HG03103 (cell line): ENCODE measurements around the gene JADE3.
A peak's percentile ranks its signal among the peaks of the same experiment; 100 is the strongest.

ENCODE experiments used
- ATAC-seq: cut with Tn5 transposase; IDR thresholded peaks from one replicate; pipeline ENCODE4 v1.9.1; 2021; ENCODE audit warnings: low read depth; ENCODE audit not compliant: unreplicated experiment

Gene JADE3

GRCh38 chrX:46912098-46912602 lies at the start of gene JADE3:
Gene JADE3 (plus strand): TSS chrX:46912421. CDS start chrX:46984895, 72,474 bp downstream.
- no peak for ATAC-seq

GRCh38 chrX:46863072-46863471 lies 49.1 kb upstream of the JADE3 start:
- ATAC-seq: no peak

- no peak for ATAC-seq
Observed at GRCh38 chrX:46864606-46865005, 47.6 kb upstream of the JADE3 start.

- no peak for ATAC-seq
Observed at GRCh38 chrX:46865281-46865680, 46.9 kb upstream of the JADE3 start.

GRCh38 chrX:46866726-46867125 lies 45.5 kb upstream of the JADE3 start:
- no peak for ATAC-seq

- no peak for ATAC-seq
Observed at GRCh38 chrX:46873746-46874145, 38.5 kb upstream of the JADE3 start.

- no peak for ATAC-seq
Observed at GRCh38 chrX:46876901-46877300, 35.3 kb upstream of the JADE3 start.

- no peak for ATAC-seq
Observed at GRCh38 chrX:46882266-46882665, 30.0 kb upstream of the JADE3 start.

GRCh38 chrX:46884799-46885198 lies 27.4 kb upstream of the JADE3 start:
- no peak for ATAC-seq

- no peak for ATAC-seq
Observed at GRCh38 chrX:46898207-46898606, 14.0 kb upstream of the JADE3 start.

- ATAC-seq: peak; percentile 86
Observed at GRCh38 chrX:46903458-46904242, 8.6 kb upstream of the JADE3 start.

- no peak for ATAC-seq
Observed at GRCh38 chrX:46904626-46905025, 7.6 kb upstream of the JADE3 start.

GRCh38 chrX:46910415-46910814 lies 1.8 kb upstream of the JADE3 start:
- no peak for ATAC-seq

- no peak for ATAC-seq
Observed at GRCh38 chrX:46912603-46913491, 626 bp downstream of the JADE3 start.

GRCh38 chrX:46913667-46914066 lies 1.4 kb downstream of the JADE3 start:
- no peak for ATAC-seq

- ATAC-seq: no peak
Observed at GRCh38 chrX:46916273-46916672, 4.1 kb downstream of the JADE3 start.

- no peak for ATAC-seq
Observed at GRCh38 chrX:46917622-46918021, 5.4 kb downstream of the JADE3 start.

GRCh38 chrX:46918434-46918833 lies 6.2 kb downstream of the JADE3 start:
- no peak for ATAC-seq

- no peak for ATAC-seq
Observed at GRCh38 chrX:46920235-46920634, 8.0 kb downstream of the JADE3 start.

GRCh38 chrX:46922611-46923010 lies 10.4 kb downstream of the JADE3 start:
- no peak for ATAC-seq

- no peak for ATAC-seq
Observed at GRCh38 chrX:46927718-46928117, 15.5 kb downstream of the JADE3 start.
